Skeletal muscle tissue (tissue), 4 donors: ENCODE measurements around the gene RAI1. TPM values are rescaled to one million over a fixed set of nuclear protein-coding genes. Genes with fewer than 3 reads are reported as not detected.

ENCODE experiments used
- H3K27ac ChIP-seq: one replicate; pipeline ENCODE4 v1.7.0; 2013; ENCODE audit warnings: mild to moderate bottlenecking, low read depth, low read length, inconsistent platforms
- H3K27me3 ChIP-seq, 3 donors: one replicate each; pipeline ENCODE4 v1.7.0; 2013; ENCODE audit warnings: low read length in 3 of 3; ENCODE audit not compliant: control insufficient read depth in 3 of 3, insufficient read depth in 3 of 3
- H3K36me3 ChIP-seq, 3 donors: one replicate each; pipeline ENCODE4 v1.7.0; 2013; ENCODE audit warnings: low read length in 3 of 3; ENCODE audit not compliant: control insufficient read depth in 3 of 3, insufficient read depth in 3 of 3
- H3K4me1 ChIP-seq, 3 donors: one replicate each; pipeline ENCODE4 v1.7.0; 2013; ENCODE audit warnings: low read length in 3 of 3, mild to moderate bottlenecking in 3 of 3; ENCODE audit not compliant: control insufficient read depth in 3 of 3, insufficient read depth in 3 of 3
- H3K4me3 ChIP-seq, 3 donors: one replicate each; pipeline ENCODE4 v1.7.0; 2013; ENCODE audit warnings: low read length in 3 of 3
- H3K9ac ChIP-seq, 3 donors: one replicate each; pipeline ENCODE4 v1.7.0; 2013; ENCODE audit warnings: low read length in 3 of 3, mild to moderate bottlenecking in 3 of 3, moderate library complexity in 2 of 3, low read depth in 1 of 3
- H3K9me3 ChIP-seq, 3 donors: one replicate each; pipeline ENCODE4 v1.7.0; 2013; ENCODE audit warnings: low read length in 3 of 3; ENCODE audit not compliant: control insufficient read depth in 3 of 3
- total RNA-seq: library from RNA; depleted of rRNA; stranded (reverse); fragments of >200 nt; gene quantifications from one replicate; pipeline ENCODE4 v1.2.3, GENCODE V29; 2014
- donor health status: Osteomylitis.

RAI1 gene
- total RNA-seq, 1 donor from 2014 or later = 3.1 TPM

DNA sequence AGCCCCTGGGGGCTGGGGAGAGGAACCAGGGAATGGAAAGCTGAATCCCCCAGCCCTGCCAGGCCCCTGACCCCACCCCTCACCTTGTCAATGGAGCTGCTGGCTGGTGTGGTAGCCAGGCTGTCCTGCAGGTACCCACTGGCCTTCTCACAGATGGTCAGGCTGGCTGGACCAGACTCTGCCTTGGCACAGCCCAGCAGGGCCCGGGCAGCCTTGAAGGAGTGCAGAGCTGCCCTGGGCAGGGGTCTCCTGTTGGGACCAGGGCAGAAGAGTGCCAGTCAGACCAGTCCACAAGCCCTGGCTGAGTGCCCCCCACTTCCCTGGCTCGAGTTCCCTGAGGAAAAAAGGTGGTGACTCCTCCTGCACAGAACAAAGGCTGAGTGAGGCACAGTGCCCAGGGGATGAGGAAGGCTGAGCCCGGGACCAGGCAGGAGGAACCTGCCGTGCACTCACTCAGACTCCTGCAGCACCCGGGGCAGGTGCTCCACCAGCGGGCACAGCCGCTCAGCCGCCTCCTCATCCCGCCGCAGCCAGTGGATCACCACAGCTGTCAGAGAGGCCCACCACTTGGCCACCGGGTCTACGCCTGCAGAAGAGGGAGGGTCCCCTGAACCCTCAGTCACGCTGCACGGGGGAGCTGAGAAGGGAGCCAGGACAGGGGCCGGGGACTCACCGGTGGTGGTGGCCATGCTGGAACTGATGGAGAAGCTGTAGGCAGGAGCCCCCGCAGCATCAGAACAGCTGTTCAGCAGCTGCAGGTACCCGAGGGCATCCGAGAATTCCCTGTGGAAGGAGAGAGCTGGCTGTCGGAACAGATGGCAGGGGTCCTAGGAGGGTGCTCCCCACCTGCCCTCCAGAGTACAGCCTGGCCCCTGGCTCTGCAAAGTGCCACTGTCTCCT, 133.2 kb downstream of the RAI1 start:
- Histone ChIP-seq H3K9ac (peak overlapping the region; percentile 12 to 87 (median 57)), H3K27ac (peak overlapping the region; percentile 95), H3K9me3 (no peaks in the 10 kb centered on the region), H3K27me3 (no peaks in the 10 kb centered on the region), H3K36me3 (peaks cover 66 to 68% (median 67%) of the 10 kb centered on the region in 3 donors), H3K4me3 (peak overlapping the region in 2 of 3 donors; percentile 35 to 48), H3K4me1 (peaks cover 68 to 77% (median 74%) of the 10 kb centered on the region in 3 donors)

DNA sequence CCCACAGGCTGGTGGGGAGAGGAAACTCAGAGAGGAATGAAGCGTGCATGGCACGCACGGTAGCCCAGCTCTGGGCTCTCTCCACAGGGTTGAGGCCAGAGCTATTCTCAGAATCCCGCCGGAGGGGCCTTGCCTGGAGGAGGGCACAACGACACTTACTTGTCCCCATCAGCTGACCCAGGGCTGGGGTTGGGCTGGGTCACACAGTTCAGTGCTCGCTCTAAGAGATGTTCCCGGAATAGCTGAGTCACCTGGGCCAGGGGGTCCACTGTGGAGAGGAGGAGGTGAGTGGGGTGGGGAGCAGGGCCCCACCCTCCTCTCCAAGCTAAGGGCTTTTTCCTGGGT, 133.8 kb downstream of the RAI1 start:
- Histone ChIP-seq H3K27ac (peak overlapping the region; percentile 95), H3K4me1 (peaks cover 74 to 83% (median 79%) of the 10 kb centered on the region in 3 donors)

DNA sequence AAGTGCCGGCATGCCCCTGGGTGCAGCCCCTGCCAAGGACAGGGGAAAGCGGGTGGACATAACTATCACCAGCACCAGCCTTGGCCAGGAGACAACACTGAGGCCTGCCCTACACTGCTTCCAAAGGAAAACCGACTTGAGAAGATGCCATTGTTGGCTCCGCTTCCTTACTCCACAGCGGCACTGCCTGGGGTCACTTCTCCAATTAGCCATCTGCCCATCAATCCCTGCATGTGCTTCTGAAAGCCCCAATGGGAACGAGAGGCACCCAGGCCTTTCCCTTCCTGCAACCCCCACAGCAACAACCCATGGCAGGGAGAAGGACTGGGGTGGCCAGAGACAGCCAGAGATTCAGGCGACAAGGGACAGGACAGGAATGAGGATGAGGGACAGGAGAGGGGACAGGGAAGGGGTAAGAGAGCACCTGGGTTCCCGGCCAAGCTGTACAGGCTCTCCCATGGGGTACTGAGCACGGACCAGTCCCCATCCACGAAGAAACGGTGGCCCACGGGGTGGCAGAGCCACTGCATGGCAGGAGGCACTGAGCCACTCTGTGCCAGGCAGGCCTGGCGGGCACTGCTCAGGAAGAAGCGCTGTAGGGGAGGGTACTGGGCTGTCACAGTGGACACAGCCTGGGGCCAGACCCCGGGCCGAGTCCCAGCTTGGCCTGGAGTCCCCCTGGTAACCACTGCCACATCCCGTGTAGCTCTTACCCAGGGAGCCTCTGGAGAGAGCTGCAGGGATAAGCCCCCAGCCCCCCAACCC, 134.4 kb downstream of the RAI1 start:
- no peaks in the 10 kb centered on the region for H3K9me3 ChIP-seq
- peak overlapping the region; percentile 30 to 48 (median 45) for H3K4me3 ChIP-seq
- H3K4me1 ChIP-seq = peaks cover 80 to 89% (median 84%) of the 10 kb centered on the region in 3 donors
- peak overlapping the region; percentile 69 to 87 (median 70) for H3K9ac ChIP-seq
- H3K27me3 ChIP-seq = no peaks in the 10 kb centered on the region
- peak overlapping the region; percentile 95 for H3K27ac ChIP-seq
- peaks cover 73 to 78% (median 77%) of the 10 kb centered on the region in 3 donors for H3K36me3 ChIP-seq

More for the DNA sequence above, 133.8 kb downstream of the RAI1 start:
- Histone ChIP-seq H3K4me3 (peak overlapping the region in 2 of 3 donors; percentile 45 to 48), H3K27me3 (no peaks in the 10 kb centered on the region), H3K9ac (peak overlapping the region; percentile 69 to 87 (median 70)), H3K9me3 (no peaks in the 10 kb centered on the region), H3K36me3 (peaks cover 70 to 73% (median 71%) of the 10 kb centered on the region in 3 donors)

DNA sequence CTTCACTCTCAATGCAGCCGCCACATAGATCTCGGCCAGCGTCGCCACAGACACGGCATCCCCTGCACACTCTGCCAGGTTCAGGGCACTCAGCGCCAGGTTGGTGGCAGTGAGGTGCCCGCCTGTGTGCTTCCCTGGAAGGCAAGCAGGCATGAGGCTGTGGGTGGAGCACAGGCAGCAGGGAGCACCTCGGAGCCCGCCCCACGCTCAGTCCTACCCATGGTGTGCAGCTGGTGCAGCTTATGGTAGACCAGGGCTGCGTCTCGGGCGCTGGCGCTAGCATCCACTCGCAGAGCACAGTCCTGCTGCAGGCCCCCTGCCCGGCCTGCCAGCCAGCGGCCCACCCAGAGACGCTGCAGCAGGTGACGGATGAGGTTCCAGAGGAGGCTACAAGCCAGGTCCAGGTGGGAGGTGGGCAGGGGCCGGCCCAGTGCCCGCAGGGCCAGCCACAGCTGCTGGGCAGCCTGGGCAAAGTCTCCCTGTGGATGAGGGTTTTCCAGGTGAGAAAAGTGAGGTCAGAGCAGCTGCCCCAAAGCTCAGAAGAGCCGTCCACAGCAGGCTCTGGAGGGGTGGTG, 135.1 kb downstream of the RAI1 start:
- Histone ChIP-seq H3K4me3 (no peak overlapping the region), H3K27me3 (no peaks in the 10 kb centered on the region), H3K9ac (peak overlapping the region; percentile 12 to 72 (median 51)), H3K27ac (peak overlapping the region; percentile 95), H3K4me1 (peaks cover 87 to 96% (median 87%) of the 10 kb centered on the region in 3 donors), H3K9me3 (no peaks in the 10 kb centered on the region), H3K36me3 (peaks cover 70 to 78% (median 77%) of the 10 kb centered on the region in 3 donors)

DNA sequence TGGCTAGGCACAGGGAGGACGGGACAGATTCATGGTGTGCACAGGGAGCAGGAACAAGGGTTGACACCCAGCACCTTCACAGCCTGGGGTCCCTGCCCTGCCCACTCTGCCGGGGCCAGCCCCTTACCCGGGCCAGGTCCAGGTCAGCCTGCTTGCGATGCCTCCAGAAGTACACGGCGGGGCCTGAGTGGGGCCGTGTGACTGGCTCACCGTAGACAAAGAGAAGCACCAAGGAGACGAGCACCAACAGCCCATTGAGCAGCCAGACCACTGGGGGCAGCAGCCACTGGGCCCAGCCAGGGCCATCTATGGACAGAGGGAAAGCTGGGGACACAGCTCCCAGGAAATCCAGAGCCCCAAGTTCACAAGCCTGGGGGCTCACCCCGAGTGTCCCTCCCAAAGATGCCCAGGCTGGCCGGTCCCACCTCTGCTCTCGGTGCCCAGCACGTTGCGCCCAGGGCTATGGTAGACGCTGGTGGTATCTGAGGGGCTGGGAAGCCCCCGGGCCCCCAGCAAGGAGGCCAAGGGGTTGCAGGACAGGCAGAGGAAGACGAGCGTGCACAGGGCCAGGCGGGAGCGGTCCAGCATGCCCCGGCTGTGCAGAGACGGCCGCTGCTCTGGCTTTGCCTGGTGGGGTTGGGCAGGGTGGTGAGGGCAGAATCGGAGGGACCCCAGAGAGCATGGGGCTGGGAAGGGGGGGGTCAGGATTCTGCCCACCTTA, 135.7 kb downstream of the RAI1 start:
- H3K27me3 ChIP-seq = no peaks in the 10 kb centered on the region
- peaks cover 89 to 98% (median 89%) of the 10 kb centered on the region in 3 donors for H3K4me1 ChIP-seq
- H3K36me3 ChIP-seq = peaks cover 66 to 72% (median 71%) of the 10 kb centered on the region in 3 donors
- H3K9me3 ChIP-seq = no peaks in the 10 kb centered on the region
- peak overlapping the region in 2 of 3 donors; percentile 12 to 72 for H3K9ac ChIP-seq
- peak overlapping the region; percentile 95 for H3K27ac ChIP-seq
- no peak overlapping the region for H3K4me3 ChIP-seq

DNA sequence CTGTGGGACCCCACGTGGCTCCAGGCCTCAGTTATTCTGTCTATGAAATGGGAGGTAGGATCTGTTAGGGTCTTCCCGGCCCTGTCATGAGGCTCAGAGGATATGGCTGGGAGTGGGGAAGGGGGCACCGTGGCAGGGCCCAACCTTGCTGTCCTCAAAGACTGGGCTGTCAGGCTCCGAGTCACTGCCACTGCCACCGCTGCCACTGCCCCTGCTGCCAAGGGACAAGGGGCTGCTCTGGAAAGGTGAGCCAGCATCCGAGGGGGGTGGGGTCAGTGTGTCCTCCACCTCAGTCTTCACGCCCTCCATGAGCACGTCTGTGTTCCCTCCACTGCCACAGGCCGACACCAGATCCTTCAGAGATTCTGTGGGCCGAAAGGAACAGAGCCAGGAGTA, 136.3 kb downstream of the RAI1 start:
- Histone ChIP-seq H3K4me1 (peaks cover 89 to 98% (median 89%) of the 10 kb centered on the region in 3 donors), H3K27me3 (no peaks in the 10 kb centered on the region), H3K27ac (peak overlapping the region; percentile 95), H3K9me3 (no peaks in the 10 kb centered on the region), H3K36me3 (peaks cover 62 to 68% (median 66%) of the 10 kb centered on the region in 3 donors), H3K9ac (peak overlapping the region in 1 of 3 donors; percentile 40), H3K4me3 (no peak overlapping the region)

DNA sequence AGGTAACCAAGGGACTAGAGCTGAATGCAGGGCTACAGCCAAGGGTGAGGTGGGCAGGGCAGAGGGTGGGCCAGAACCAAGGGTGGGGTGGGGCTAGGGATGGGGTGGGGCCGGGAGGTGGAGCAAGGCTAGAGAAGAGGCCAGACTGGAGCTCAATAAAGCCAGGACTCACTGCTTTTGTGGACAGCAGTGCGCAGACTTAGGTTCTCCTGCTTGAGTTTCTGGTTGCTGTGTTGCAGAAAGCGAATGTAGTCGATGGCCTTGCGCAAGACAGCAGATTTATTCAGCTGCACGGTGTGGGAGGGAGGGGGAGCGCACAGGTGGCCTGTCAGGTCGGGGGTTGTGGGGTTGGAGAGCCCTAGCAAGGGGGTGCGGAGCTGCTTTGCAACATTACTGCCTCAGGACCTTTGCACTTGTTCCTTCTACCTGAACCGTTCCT, 136.8 kb downstream of the RAI1 start:
- H3K9ac ChIP-seq = peak overlapping the region in 1 of 3 donors; percentile 25
- no peak overlapping the region for H3K4me3 ChIP-seq
- H3K36me3 ChIP-seq = peaks cover 57 to 63% (median 61%) of the 10 kb centered on the region in 3 donors
- no peaks in the 10 kb centered on the region for H3K27me3 ChIP-seq
- peak overlapping the region; percentile 95 for H3K27ac ChIP-seq
- H3K9me3 ChIP-seq = no peaks in the 10 kb centered on the region
- H3K4me1 ChIP-seq = peaks cover 92 to 99% (median 92%) of the 10 kb centered on the region in 3 donors

DNA sequence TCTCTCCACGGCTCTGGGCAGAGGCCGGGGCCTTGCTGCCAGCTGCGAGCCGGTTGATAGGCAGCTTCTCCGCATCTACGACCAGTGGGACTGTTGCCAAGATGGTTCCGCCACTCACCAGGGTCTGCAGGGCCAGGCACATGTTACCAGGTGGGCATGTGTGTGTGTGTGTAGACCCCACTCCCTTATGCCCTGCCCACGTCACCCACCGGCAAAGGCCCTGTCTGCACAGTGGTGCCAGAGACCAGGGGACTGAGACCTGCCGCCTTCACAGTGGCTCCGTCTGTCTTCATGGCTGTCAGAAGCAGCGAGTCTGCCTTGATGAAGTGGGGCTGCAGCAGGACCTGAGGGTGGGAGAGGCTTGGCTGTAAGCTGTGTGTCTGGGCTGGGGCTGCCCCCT, 137.9 kb downstream of the RAI1 start:
- Histone ChIP-seq H3K4me3 (no peak overlapping the region), H3K9ac (peak overlapping the region; percentile 12 to 45 (median 16)), H3K27me3 (no peaks in the 10 kb centered on the region), H3K9me3 (no peaks in the 10 kb centered on the region), H3K27ac (no peak overlapping the region), H3K4me1 (peaks cover 92 to 94% (median 92%) of the 10 kb centered on the region in 3 donors), H3K36me3 (peaks cover 51 to 57% (median 54%) of the 10 kb centered on the region in 3 donors)

DNA sequence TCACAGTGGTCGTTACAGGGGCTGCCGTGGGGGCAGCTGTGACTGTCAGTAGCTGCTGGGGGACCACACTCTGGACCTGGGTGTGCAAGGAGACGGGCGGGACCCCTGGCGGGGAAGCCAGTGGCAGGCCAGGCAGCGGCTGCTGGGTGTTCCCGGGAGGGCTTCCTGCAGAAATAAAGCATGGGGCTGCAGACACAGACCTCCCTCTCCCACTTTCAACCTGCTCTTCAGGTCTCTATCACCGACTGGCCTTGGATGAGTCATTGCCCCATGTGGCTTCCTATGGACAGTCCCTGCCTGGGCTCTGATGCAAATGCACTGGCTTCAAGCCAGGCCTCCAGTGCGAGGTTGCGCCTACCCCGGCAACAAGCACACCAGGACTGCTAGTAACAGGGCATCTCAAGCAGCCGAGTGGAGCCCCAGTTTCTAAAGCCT, 138.3 kb downstream of the RAI1 start:
- peak overlapping the region in 1 of 3 donors; percentile 38 for H3K4me3 ChIP-seq
- H3K27ac ChIP-seq = peak overlapping the region; percentile 46
- H3K36me3 ChIP-seq = peaks cover 46 to 52% (median 50%) of the 10 kb centered on the region in 3 donors
- H3K9me3 ChIP-seq = no peaks in the 10 kb centered on the region
- H3K4me1 ChIP-seq = peaks cover 92 to 94% (median 92%) of the 10 kb centered on the region in 3 donors
- H3K9ac ChIP-seq = peak overlapping the region in 1 of 3 donors; percentile 59
- no peaks in the 10 kb centered on the region for H3K27me3 ChIP-seq
